Measurements from ENCODE around the gene DNM1L. TPM values are rescaled to one million over a fixed set of nuclear protein-coding genes. Genes with fewer than 3 reads are reported as not detected.

The DNM1L gene
- polyA plus RNA-seq, 2 of the 4 experiments (the other 2 are of a cell fraction), result 67.0 to 121 TPM

- POLR2A ChIA-PET, result no interaction called here
Observed at GRCh38 chr12:32697445-32697844, 18.3 kb downstream of the DNM1L start.

GRCh38 chr12:32698285-32698684 is 19.2 kb downstream of the DNM1L start:
- Histone ChIP-seq H3K4me2 (no peak overlapping the region), H3K9me3 (peaks cover 14% of the 10 kb centered on the region), H3K4me3 (no peak overlapping the region), H3K27ac (no peak overlapping the region), H3K4me1 (no peaks in the 10 kb centered on the region)
- ChIA-PET CTCF (interaction anchor here (1.0 to 1.4 kb wide), 2 partner anchors 9 to 12 kb away, joined by 3 read pairs; no protein-coding TSS in a partner anchor), POLR2A (no interaction called here)
- FAIRE-seq (no peak), ATAC-seq (0 out of 6 replicates have a peak, but pooled peaks of 1 of the 2 experiments have one; percentile 30), DNase-seq (ENCODE audit: low read depth in 1 of 2, low spot score in 1 of 2) (no peak)
- WGBS (ENCODE audit: missing lambda C conversion rate), result 88% methylated on average over 2 of the region's 2 CpGs
- no peak for TF ChIP-seq FOSB (CRISPR knock-in tag; IDR thresholded peaks at IDR 0.05)
- no peak for TF ChIP-seq NFE2L2 (conservative IDR thresholded peaks at IDR 0.05; ENCODE audit: low read length)
- TF ChIP-seq SREBF2 (IDR thresholded peaks at IDR 0.05), result no peak
- no peak for TF ChIP-seq MYC (IDR thresholded peaks at IDR 0.05; ENCODE audit: borderline replicate concordance, low read length)
- no peak for TF ChIP-seq RARB (CRISPR knock-in tag; IDR thresholded peaks at IDR 0.05)
- no peak for TF ChIP-seq REST (IDR thresholded peaks at IDR 0.05)
- no peak for TF ChIP-seq HOXB13 (CRISPR knock-in tag; IDR thresholded peaks at IDR 0.05; ENCODE audit: low read depth)
- no peak for TF ChIP-seq ATOH8 (CRISPR knock-in tag; IDR thresholded peaks at IDR 0.05; ENCODE audit: low read depth)
- no peak for TF ChIP-seq JUN (IDR thresholded peaks at IDR 0.05)

More at GRCh38 chr12:32697445-32697844, 18.3 kb downstream of the DNM1L start:
- H3K27ac ChIP-seq, result no peak overlapping the region
- DNase-seq (ENCODE audit: low read depth in 1 of 2, low spot score in 1 of 2), result no peak
- WGBS (ENCODE audit: missing lambda C conversion rate), result 94% methylated on average over 1 of the region's 1 CpG
- no peak overlapping the region for H3K4me2 ChIP-seq
- H3K4me3 ChIP-seq, result no peak overlapping the region
- CTCF ChIA-PET, result interaction anchor here (1.0 to 1.4 kb wide), 2 partner anchors 8 to 11 kb away, joined by 3 read pairs; no protein-coding TSS in a partner anchor
- 0 out of 3 replicates have a peak, but pooled peaks cover under 1% of the 10 kb centered on the region for H3K4me1 ChIP-seq
- FAIRE-seq, result peak; percentile 18
- no peak for ATAC-seq
- H3K9me3 ChIP-seq, result peaks cover 14% of the 10 kb centered on the region
- no peak for TF ChIP-seq RCOR1 (IDR thresholded peaks at IDR 0.05; ENCODE audit: low read depth, low read length)
- TF ChIP-seq EHF (CRISPR knock-in tag; IDR thresholded peaks at IDR 0.05), result no peak
- TF ChIP-seq CHD2 (IDR thresholded peaks at IDR 0.05; ENCODE audit: low read length, partially characterized antibody), result no peak
- TF ChIP-seq TP53 (CRISPR knock-in tag; IDR thresholded peaks at IDR 0.05), result no peak
- TF ChIP-seq E2F6 (IDR thresholded peaks at IDR 0.05; ENCODE audit: borderline replicate concordance, low read depth), result no peak
- TF ChIP-seq SREBF2 (IDR thresholded peaks at IDR 0.05), result no peak
- no peak for TF ChIP-seq POLR2AphosphoS2 (conservative IDR thresholded peaks at IDR 0.05; ENCODE audit: low read length)
- TF ChIP-seq KDM5A (IDR thresholded peaks at IDR 0.05), result no peak
- no peak for TF ChIP-seq RAD21 (conservative IDR thresholded peaks at IDR 0.05 in 1 of 2, IDR thresholded peaks at IDR 0.05 in 1 of 2)
- no peak for TF ChIP-seq FOSL2 (IDR thresholded peaks at IDR 0.05)
- TF ChIP-seq FOSL2 (CRISPR knock-in tag; IDR thresholded peaks at IDR 0.05), result no peak
- no peak for TF ChIP-seq REST (IDR thresholded peaks at IDR 0.05)
- TF ChIP-seq GATA3 (IDR thresholded peaks at IDR 0.05; ENCODE audit: borderline replicate concordance), result no peak
- no peak for TF ChIP-seq ELK1 (IDR thresholded peaks at IDR 0.05; ENCODE audit: low read depth, low read length)
- no peak for TF ChIP-seq HES2 (IDR thresholded peaks at IDR 0.05)
- TF ChIP-seq SMC3 (IDR thresholded peaks at IDR 0.05), result no peak
- TF ChIP-seq CBX8 (IDR thresholded peaks at IDR 0.05), result no peak
- TF ChIP-seq HOXB13 (CRISPR knock-in tag; IDR thresholded peaks at IDR 0.05; ENCODE audit: low read depth), result no peak
- TF ChIP-seq ZFP36 (IDR thresholded peaks at IDR 0.05; ENCODE audit: borderline replicate concordance, partially characterized antibody), result no peak

Measured in A549 (cell line).